Parathyroid adenoma (tissue), 2 donors: ENCODE data around the gene SPSB3.
A peak's percentile ranks its signal among the peaks of the same experiment; 100 is the strongest.

Source experiments
- H2AFZ ChIP-seq: fragments of 300-600 bp; sonication (generic); one replicate; pipeline ENCODE4 v1.7.0; 2017; ENCODE audit warnings: antibody characterized with exemption, mild to moderate bottlenecking
- H3K27ac ChIP-seq: fragments of 300-600 bp; sonication (generic); one replicate; pipeline ENCODE4 v1.7.0; 2017
- H3K27me3 ChIP-seq: fragments of 300-600 bp; sonication (generic); one replicate; pipeline ENCODE4 v1.7.0; 2017; ENCODE audit warnings: low read length; ENCODE audit not compliant: control insufficient read depth, insufficient read depth
- H3K36me3 ChIP-seq: fragments of 300-600 bp; sonication (generic); one replicate; pipeline ENCODE4 v1.7.0; 2017; ENCODE audit warnings: low read length; ENCODE audit not compliant: control insufficient read depth, insufficient read depth
- H3K4me1 ChIP-seq: fragments of 300-600 bp; sonication (generic); one replicate; pipeline ENCODE4 v1.7.0; 2017; ENCODE audit warnings: control low read depth
- H3K4me2 ChIP-seq: fragments of 300-600 bp; sonication (generic); one replicate; pipeline ENCODE4 v1.7.0; 2017; ENCODE audit warnings: low read length
- H3K4me3 ChIP-seq: fragments of 300-600 bp; sonication (generic); one replicate; pipeline ENCODE4 v1.7.0; 2017; ENCODE audit warnings: low read depth, low read length
- H3K79me2 ChIP-seq: fragments of 300-600 bp; sonication (generic); one replicate; pipeline ENCODE4 v1.7.0; 2017; ENCODE audit warnings: control low read depth
- H3K9ac ChIP-seq: fragments of 300-600 bp; sonication (generic); one replicate; pipeline ENCODE4 v1.7.0; 2017; ENCODE audit warnings: mild to moderate bottlenecking
- H3K9me3 ChIP-seq: fragments of 300-600 bp; sonication (generic); one replicate; pipeline ENCODE4 v1.7.0; 2017; ENCODE audit warnings: low read length; ENCODE audit not compliant: control insufficient read depth
- TF ChIP-seq, protein P1 (sequence below): fragments of 300-600 bp; sonication (generic); IDR thresholded peaks from one replicate; pipeline ENCODE4 v1.7.0; 2017; ENCODE audit warnings: antibody characterized with exemption, mild to moderate bottlenecking
- donor health status: primary hyperparathyroidism.

The SPSB3 gene

GRCh38 chr16:1786242-1787055 lies 4.1 kb upstream of the SPSB3 start:
- no peak overlapping the region for H3K4me2 ChIP-seq
- TF ChIP-seq, protein P1, sequence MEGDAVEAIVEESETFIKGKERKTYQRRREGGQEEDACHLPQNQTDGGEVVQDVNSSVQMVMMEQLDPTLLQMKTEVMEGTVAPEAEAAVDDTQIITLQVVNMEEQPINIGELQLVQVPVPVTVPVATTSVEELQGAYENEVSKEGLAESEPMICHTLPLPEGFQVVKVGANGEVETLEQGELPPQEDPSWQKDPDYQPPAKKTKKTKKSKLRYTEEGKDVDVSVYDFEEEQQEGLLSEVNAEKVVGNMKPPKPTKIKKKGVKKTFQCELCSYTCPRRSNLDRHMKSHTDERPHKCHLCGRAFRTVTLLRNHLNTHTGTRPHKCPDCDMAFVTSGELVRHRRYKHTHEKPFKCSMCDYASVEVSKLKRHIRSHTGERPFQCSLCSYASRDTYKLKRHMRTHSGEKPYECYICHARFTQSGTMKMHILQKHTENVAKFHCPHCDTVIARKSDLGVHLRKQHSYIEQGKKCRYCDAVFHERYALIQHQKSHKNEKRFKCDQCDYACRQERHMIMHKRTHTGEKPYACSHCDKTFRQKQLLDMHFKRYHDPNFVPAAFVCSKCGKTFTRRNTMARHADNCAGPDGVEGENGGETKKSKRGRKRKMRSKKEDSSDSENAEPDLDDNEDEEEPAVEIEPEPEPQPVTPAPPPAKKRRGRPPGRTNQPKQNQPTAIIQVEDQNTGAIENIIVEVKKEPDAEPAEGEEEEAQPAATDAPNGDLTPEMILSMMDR, result no peak
- no peaks in the 10 kb centered on the region for H3K9me3 ChIP-seq
- H3K27ac ChIP-seq, result no peak overlapping the region
- H3K4me3 ChIP-seq, result no peak overlapping the region
- no peaks in the 10 kb centered on the region for H3K36me3 ChIP-seq
- no peak overlapping the region for H3K9ac ChIP-seq
- H3K27me3 ChIP-seq, result no peaks in the 10 kb centered on the region
- no peak overlapping the region for H2AFZ ChIP-seq
- H3K4me1 ChIP-seq, result no peaks in the 10 kb centered on the region
- H3K79me2 ChIP-seq, result peaks cover 29% of the 10 kb centered on the region

GRCh38 chr16:1785846-1786170 lies 3.4 kb upstream of the SPSB3 start:
- no peak overlapping the region for H3K9ac ChIP-seq
- peaks cover 4% of the 10 kb centered on the region for H3K4me1 ChIP-seq
- no peak overlapping the region for H2AFZ ChIP-seq
- peaks cover 32% of the 10 kb centered on the region for H3K79me2 ChIP-seq
- H3K4me3 ChIP-seq, result no peak overlapping the region
- H3K4me2 ChIP-seq, result no peak overlapping the region
- TF ChIP-seq, protein P1, result no peak
- H3K27me3 ChIP-seq, result no peaks in the 10 kb centered on the region
- H3K36me3 ChIP-seq, result no peaks in the 10 kb centered on the region
- H3K27ac ChIP-seq, result no peak overlapping the region
- H3K9me3 ChIP-seq, result no peaks in the 10 kb centered on the region

DNA sequence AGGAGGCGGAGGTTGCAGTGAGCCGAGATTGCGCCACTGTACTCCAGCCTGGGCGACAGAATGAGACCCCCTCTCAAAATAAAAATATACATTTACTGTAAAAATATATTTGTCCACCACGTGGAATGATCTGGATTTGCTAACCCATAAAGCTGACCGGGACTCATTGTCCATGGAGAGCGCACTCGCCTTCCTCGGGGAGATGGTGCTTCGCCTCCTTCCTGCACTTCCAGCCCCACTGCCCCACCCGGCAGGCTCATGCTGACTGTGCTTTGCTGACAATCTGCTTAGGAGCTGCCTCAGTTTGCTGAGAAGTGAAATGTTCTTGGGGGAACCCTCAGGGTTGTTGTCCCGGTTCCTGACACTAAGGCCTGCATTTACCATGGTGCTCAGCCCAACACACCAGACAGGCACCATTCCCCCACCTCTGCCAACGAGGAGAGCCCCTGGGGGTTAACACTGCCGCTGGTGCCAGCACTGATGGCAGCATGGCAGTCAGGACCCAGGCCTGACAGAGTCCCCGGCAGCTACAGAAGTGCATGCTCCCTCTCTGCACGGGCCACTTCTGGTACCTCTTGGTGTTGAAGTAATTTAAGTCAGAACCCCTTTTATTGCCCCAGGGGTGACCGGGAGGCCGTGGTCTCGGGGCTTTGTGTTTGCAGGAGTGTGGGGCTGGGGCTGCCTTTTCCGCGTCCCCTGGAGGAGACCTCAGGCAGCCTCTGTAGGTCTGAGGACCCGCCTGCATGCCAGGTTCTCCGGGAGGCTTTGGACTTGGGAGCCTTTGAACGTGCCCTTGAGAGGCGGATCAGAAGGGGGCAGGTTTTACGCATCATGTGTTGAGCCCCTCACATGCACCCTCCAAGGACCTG lies 2.8 kb upstream of the SPSB3 start:
- TF ChIP-seq, protein P1, result no peak
- H3K9ac ChIP-seq, result no peak overlapping the region
- H3K36me3 ChIP-seq, result no peaks in the 10 kb centered on the region
- no peak overlapping the region for H3K4me3 ChIP-seq
- no peak overlapping the region for H2AFZ ChIP-seq
- H3K27me3 ChIP-seq, result no peaks in the 10 kb centered on the region
- H3K4me1 ChIP-seq, result peaks cover 4% of the 10 kb centered on the region
- H3K4me2 ChIP-seq, result no peak overlapping the region
- peaks cover 32% of the 10 kb centered on the region for H3K79me2 ChIP-seq
- no peaks in the 10 kb centered on the region for H3K9me3 ChIP-seq
- H3K27ac ChIP-seq, result no peak overlapping the region

DNA sequence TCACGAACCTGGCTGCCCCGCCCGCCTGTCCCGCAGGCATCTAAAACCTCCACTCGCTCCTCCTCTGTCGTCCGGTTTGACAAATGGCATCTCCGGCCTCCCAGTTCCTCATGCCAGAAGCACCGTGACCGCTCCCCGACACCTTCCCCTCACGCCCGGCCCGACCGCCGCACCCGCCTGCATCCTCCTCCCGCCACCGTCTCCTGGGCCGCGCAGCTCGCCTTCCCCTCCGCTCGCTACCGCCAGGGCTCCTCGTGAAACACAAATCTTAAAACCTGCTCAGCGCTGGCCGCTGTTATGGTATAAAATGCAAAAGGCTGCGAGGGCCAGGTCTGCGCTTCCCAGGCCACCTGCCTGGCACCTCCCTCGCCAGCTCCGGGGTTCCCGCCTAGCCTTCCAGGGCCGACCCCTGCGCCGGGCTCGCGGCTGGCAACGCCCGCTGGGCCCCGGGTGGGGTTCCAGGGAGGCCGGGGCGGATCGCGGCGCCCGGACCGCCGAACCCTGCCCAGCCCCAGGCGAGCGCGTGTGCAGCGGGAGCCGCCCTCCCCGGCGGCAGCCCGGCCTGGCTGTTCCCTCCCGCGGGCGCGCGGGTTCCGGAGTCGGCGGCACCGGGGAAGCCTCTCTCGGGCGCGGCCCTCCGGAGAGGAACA lies 488 bp downstream of the SPSB3 start:
- peak overlapping the region; percentile 47 for H3K27ac ChIP-seq
- peak overlapping the region; percentile 67 for H3K4me2 ChIP-seq
- no peak overlapping the region for H3K9ac ChIP-seq
- no peaks in the 10 kb centered on the region for H3K27me3 ChIP-seq
- TF ChIP-seq, protein P1, result no peak
- H3K4me1 ChIP-seq, result peaks cover 4% of the 10 kb centered on the region
- no peaks in the 10 kb centered on the region for H3K9me3 ChIP-seq
- H3K4me3 ChIP-seq, result peak overlapping the region; percentile 82
- H3K36me3 ChIP-seq, result no peaks in the 10 kb centered on the region
- peaks cover 30% of the 10 kb centered on the region for H3K79me2 ChIP-seq
- peak overlapping the region; percentile 66 for H2AFZ ChIP-seq
